Measurements from ENCODE around the gene RASGRP2. TPM values are rescaled to one million over a fixed set of nuclear protein-coding genes. Genes with fewer than 3 reads are reported as not detected.

The RASGRP2 gene
- 0.41 to 1.5 TPM (median 1.2 TPM) in 5 replicates for total RNA-seq (2022; extraction: Qiagen RNA extraction; ENCODE audit: low read depth)

DNA sequence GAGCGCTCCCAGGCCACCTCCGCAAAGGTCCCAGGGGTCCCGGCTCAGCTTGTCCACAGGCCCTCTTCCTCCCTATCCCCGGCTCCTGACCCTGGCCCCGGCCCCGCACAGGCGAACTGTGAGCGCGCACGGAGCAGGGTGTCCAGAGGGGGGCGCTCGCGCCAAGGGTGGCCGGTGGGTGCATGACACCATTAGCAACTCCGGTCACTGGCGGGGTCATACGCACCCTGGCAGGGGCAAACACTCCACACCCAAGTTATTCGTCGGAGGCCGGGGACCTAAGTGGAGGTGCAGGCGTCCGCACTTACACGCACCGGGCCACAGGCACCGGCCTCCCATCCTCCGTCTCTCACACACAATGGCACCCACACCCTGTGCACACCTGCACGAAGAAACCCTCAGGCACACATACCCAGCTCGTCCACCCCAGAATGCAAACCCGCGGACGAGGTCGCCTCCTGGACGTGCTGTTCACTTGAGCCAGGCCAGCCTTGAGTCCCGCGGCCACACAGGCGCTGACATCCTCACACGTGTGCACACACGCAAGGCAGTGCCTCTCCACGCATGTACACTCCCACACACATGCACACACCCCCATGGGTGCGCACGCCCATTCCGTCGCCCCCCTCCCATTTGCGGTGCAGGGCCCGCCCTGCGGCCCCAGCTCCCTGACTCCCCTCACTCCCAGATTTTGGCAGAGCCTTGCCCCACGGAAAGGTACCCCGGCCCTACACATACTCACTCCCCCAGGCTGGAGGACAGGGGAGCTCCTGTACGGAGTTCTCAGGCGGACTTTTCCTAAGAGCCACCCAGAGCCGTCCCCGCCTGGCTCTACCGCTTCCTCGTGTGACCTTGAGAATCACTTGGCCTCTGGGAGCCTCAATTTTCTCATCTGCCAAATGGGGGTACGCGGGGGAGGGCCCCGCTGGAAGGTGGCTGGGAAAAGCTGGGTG, at the start of gene RASGRP2:
RASGRP2 (minus strand) TSS at position 552 of the 953 bp plus-strand sequence. CDS start 1,276 bp downstream, outside the sequence.

GRCh38 chr11:64778473-64779298, 34.7 kb upstream of the RASGRP2 start, which contains the start of gene SF1:
SF1 (minus strand) TSS chr11:64778542; CDS start chr11:64778392, 150 bp downstream.

DNA sequence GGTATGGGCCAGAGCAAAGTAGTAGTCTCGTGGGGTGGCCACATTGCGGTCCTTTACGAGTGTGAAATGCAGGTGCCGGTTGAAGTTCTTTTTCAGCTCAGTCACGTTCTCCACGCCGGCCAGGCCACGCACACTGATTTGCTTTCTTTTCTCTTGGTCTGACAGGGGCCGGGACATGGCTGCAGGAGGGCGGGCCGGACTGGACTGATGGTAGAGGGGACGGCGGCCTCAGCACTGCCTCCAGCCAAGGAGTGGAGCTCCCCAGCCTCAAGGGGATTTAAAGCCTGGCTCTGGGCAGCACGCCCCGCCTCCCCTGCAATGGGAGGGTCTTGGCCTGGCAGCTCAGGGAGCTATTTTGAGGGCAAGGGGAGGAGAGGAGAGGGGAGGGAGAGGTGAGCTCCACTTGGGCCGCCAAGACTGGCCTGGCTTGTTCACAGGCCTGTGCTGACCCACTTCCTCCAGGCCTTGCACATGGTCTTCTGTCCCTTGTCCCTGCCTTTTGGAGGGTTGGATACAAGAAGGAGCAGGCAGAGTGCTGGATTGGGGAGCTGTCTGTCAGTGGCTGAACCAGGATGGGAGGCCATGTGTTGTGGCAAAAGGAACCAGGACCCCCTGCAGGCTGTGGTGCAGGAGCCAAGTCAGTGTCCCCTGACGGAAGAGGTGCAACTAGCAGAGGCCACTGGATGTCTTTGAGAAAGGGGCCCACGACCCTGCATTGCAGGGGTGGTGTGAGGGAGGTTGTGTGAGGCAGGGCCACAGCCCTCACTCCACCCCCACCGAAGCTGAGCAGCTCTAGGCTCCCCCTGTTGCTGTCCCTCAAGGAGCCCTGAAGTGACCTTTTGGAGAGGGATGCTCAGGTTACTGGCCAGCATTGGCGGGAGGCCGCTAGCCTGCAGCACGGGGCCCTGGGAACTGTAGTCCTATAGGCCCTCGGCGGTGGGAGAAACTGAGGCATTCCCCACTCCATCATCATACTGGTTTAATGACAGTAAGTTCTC, 16.1 kb upstream of the RASGRP2 start, which contains the start of gene PYGM:
PYGM (minus strand) TSS at position 253 of the 998 bp plus-strand sequence; CDS start at position 177, 76 bp downstream.

DNA sequence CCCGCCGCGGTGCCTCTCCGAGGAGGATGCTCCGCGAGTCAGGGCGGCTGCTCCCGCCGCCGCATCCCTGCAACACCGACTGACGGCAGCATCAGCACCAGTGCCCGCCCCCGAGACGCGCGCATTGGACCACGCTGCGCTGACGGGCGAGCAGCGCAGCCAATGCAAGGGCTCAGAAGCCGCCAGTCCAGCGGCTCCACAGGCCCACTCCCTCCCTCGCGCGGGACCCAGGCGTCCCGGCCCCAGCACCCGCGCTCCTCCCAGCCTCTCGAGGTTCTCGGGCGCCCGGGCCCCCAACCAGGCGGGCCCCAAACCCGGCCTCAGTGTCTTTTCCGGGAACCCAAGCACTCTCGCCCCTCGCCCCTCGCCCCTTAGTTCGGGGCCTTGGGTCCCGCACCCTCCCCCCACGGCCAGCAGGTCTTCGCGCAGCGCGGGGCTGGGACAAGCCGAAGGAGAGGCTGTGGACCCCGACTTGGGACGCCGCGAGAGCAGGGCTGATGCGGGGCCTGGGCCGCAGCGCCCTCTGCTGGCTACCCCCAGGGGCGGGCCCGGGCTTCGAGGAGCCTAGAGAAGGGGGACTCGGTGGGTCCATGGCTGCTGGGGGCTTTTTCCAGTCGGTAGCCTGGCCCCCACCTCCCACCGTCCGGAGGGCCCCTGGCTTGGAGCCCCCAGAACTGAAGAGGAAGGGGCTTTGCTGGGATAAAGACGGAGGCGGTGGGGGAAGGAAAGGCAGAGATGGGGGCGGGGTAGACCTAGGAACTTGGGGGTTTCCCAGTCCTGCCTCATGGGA, 20.6 kb downstream of the RASGRP2 start, which contains the start of gene NRXN2:
NRXN2 (minus strand) TSS at position 81 of the 790 bp plus-strand sequence. CDS start 9,498 bp downstream, outside the sequence.

Other genes starting within 250 kb of the RASGRP2 start
- gene SLC22A11, start 188.2 kb downstream of the RASGRP2 start, total RNA-seq (2022; extraction: Qiagen RNA extraction; ENCODE audit: low read depth), result 0.05 to 0.32 TPM (median 0.13 TPM) in 3 of 5 replicates, not detected in the others
- gene SLC22A12, start 152.9 kb downstream of the RASGRP2 start, total RNA-seq (2022; extraction: Qiagen RNA extraction; ENCODE audit: low read depth), result not detected in 5 replicates
- 0.08 to 0.34 TPM (median 0.30 TPM) in 4 of 5 replicates, not detected in the other for gene NRXN2, start 20.9 kb downstream of the RASGRP2 start, total RNA-seq (2022; extraction: Qiagen RNA extraction; ENCODE audit: low read depth)
- gene PYGM, start 15.8 kb upstream of the RASGRP2 start, total RNA-seq (2022; extraction: Qiagen RNA extraction; ENCODE audit: low read depth), result 0.21 to 0.43 TPM (median 0.30 TPM) in 5 replicates
- gene SF1, start 34.4 kb upstream of the RASGRP2 start, total RNA-seq (2022; extraction: Qiagen RNA extraction; ENCODE audit: low read depth), result 171 to 227 TPM (median 177 TPM) in 5 replicates
- 5.7 to 11.1 TPM (median 9.0 TPM) in 5 replicates for gene MAP4K2, start 59.1 kb upstream of the RASGRP2 start, total RNA-seq (2022; extraction: Qiagen RNA extraction; ENCODE audit: low read depth)
- 25.5 to 41.2 TPM (median 37.0 TPM) in 5 replicates for gene MEN1, start 66.4 kb upstream of the RASGRP2 start, total RNA-seq (2022; extraction: Qiagen RNA extraction; ENCODE audit: low read depth)
- 0.95 to 1.9 TPM (median 1.5 TPM) in 5 replicates for gene CDC42BPG, start 100.5 kb upstream of the RASGRP2 start, total RNA-seq (2022; extraction: Qiagen RNA extraction; ENCODE audit: low read depth)
- gene EHD1, start 134.5 kb upstream of the RASGRP2 start, total RNA-seq (2022; extraction: Qiagen RNA extraction; ENCODE audit: low read depth), result 105 to 137 TPM (median 131 TPM) in 5 replicates
- 13.4 to 25.2 TPM (median 22.4 TPM) in 5 replicates for gene ATG2A, start 173.1 kb upstream of the RASGRP2 start, total RNA-seq (2022; extraction: Qiagen RNA extraction; ENCODE audit: low read depth)
- 4.3 to 5.9 TPM (median 4.6 TPM) in 5 replicates for gene PPP2R5B, start 180.5 kb upstream of the RASGRP2 start, total RNA-seq (2022; extraction: Qiagen RNA extraction; ENCODE audit: low read depth)
- not detected in 5 replicates for gene GPHA2, start 191.8 kb upstream of the RASGRP2 start, total RNA-seq (2022; extraction: Qiagen RNA extraction; ENCODE audit: low read depth)
- gene MAJIN, start 228.0 kb upstream of the RASGRP2 start, total RNA-seq (2022; extraction: Qiagen RNA extraction; ENCODE audit: low read depth), result not detected in 5 replicates